ENCODE data around the gene ATF6.

The ATF6 gene

GRCh38 chr1:162003061-162003829 is 237.1 kb downstream of the ATF6 start:
- DNase-seq (ENCODE audit: low read depth), result peak; percentile 99

GRCh38 chr1:162003830-162004215 is 237.7 kb downstream of the ATF6 start:
- peak; percentile 85 for DNase-seq (ENCODE audit: low read depth)

- DNase-seq (ENCODE audit: low read depth), result no peak
Observed at GRCh38 chr1:162004441-162004950, 238.4 kb downstream of the ATF6 start.

- no peak for DNase-seq (ENCODE audit: low read depth)
Observed at GRCh38 chr1:162006081-162006480, 240.0 kb downstream of the ATF6 start.

- no peak for DNase-seq (ENCODE audit: low read depth)
Observed at GRCh38 chr1:162007466-162007865, 241.3 kb downstream of the ATF6 start.

- DNase-seq (ENCODE audit: low read depth), result no peak
Observed at GRCh38 chr1:162008799-162009198, 242.7 kb downstream of the ATF6 start.

- no peak for DNase-seq (ENCODE audit: low read depth)
Observed at GRCh38 chr1:162009501-162010174, 243.5 kb downstream of the ATF6 start.

GRCh38 chr1:162010175-162010506 is 244.0 kb downstream of the ATF6 start:
- no peak for DNase-seq (ENCODE audit: low read depth)

- DNase-seq (ENCODE audit: low read depth), result no peak
Observed at GRCh38 chr1:162011337-162012012, 245.4 kb downstream of the ATF6 start.

- DNase-seq (ENCODE audit: low read depth), result no peak
Observed at GRCh38 chr1:162013289-162013688, 247.2 kb downstream of the ATF6 start.

All from GM04504 (cell line).